ENCODE data around the gene PCSK6. TPM values are rescaled to one million over a fixed set of nuclear protein-coding genes. Genes with fewer than 3 reads are reported as not detected.

The PCSK6 gene
- total RNA-seq, 2 experiments from 2014 or later = 1.1 to 1.3 TPM

DNA sequence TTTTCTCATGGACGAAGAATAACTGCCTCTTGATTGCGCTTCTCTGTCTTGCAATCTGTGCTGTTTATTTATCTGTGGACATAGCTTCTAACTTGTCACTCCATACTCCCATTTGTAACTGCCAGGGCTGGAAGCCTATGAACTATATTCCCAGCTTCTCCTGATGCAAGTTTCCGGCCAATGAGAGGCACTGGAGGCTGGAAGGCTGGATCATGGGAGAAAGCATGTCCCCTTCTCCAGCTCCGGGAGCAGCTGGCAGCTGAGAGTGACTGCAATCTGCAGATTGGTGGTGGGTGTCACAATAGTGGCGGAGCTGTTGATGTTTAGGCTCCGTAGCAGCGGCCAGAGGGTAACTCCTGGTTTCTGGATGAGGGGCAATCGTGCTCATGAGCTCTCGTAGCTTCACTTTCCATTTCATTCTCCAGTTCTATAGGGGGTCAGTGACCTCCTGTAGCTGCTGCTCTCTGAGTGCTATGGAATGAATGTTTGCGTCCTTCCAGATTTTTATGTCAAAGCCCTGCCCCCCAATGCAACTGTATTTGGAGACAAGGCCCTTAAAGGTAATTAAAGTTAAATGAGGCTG lies 35.7 kb upstream of the PCSK6 start:
- CTCF ChIA-PET = no interaction called here
- POLR2A ChIA-PET = no interaction called here

DNA sequence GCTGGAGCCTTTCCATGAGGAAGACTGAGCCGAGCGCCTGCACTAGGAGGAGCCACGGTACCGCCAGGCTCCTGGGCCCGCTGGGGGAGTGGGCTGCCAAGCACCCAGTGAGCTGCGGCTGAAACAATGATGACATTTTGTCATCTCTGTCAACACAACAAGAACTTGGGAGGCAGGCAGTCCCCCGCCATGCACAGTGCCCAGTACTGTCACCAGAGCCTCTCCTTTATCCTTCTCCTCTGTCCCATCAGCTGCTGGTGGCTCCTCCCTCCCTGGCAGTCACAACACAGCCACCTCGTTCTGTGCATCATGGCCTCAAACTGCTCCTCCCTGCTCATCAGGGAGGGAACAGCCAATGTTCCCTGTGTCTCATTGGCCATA lies 34.0 kb upstream of the PCSK6 start:
- CTCF ChIA-PET = interaction anchor here (0.6 kb wide), 1 partner anchor 38 kb away, joined by 4 read pairs; no protein-coding TSS in a partner anchor
- POLR2A ChIA-PET = no interaction called here

DNA sequence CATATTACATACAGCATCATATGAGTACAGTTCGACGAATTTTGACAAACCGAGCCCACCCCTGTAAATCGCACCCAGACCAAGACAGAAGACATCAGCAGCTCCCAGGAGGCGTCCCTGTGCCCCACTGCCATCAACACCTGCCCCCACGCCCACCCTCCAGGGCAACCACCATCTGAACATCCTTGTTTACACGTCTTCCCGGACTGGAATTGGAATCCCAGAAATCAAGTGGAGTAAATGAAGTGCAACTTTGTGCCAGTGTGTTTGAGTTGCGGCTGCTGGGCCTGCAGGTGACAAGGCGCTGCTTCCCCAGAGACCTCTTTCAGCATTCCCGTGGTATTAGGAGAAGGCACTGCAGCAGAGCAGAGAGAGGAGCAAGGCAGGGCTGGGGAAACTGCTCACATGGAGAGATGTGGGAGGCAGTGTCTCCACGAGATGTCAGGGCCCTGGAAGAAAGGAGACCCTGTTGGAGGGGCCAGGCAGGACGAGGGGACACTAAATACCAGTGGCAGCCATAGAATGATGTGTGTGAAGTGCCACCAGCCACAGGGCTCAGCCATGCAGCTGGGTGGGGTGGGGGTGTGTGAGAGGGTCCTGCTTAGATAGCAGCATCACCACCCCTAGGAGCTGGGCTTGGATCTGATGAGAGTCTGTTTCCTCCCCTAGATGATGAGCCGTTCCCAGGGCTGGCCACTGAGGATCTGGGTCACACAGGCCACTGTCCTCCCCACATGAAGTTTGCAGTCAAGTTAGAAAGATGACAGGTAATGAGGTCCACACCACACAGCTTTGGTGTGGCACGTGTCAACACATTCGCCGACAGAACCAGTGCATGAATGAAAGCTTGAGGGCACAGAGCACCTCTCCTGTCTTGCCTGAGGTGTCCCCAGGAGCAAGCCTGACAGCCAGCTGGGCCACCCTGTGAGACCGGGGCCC lies 33.4 kb upstream of the PCSK6 start:
- ChIA-PET POLR2A (no interaction called here), CTCF (interaction anchor here (0.6 kb wide), 1 partner anchor 37 kb away, joined by 4 read pairs; no protein-coding TSS in a partner anchor)

DNA sequence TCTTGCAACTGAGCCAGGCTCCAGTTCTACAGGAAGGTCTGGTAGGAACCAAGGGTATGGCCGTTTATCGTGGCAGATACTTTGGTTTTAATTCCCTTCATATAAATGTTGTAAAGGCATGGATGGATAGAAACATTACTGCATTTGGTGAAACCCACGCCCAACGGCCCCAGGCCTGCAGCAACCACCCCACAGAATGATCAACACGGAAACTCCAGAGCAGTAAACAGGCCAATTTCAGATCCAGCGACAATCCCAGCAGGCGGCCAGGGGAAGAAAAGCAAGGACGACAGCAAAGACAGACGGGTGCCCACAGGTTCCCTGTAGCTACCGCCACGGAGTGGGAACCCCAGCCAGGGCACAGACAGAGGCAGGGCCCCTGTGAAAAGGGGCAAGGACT lies 32.6 kb upstream of the PCSK6 start:
- CTCF ChIA-PET = no interaction called here

DNA sequence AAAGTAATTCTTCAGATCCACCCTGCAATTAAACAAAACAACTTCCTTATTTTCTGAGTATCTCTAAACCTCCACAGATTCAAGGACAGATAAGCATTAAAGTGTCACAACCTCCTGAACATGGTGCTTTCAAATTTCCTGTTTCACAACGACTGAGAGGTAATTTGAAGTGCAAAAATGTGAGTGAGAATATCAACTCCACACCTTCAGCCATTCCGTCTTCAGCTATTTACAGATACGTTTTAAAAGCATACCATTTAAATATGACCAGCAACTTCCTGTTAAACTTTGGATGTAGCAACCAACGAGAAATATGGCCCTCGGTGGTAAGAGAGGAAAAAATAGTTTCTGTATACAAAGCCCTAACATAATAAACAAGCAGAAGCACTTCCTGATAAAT lies 32.1 kb upstream of the PCSK6 start:
- ChIA-PET POLR2A (no interaction called here), CTCF (no interaction called here)

More for the DNA sequence above, 32.6 kb upstream of the PCSK6 start:
- POLR2A ChIA-PET = no interaction called here

DNA sequence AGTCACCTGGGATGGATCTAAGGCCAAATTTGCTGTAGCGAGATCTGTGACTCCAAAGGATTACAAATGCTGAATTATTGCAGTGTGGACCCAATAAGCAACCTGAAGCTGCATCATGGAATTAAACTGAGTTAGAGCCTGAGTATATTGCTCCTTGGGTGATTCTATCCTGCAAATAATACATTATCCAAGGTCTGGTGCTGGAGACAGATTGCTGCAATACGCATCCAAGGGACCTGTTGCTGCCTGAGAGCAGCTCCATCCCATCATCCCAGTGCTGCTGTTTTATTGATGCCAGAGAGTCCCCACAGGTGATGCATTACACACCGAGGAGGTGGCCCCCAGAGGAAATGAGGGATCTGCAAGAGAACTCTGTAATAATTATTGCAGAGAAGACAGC lies 31.6 kb upstream of the PCSK6 start:
- ChIA-PET CTCF (no interaction called here), POLR2A (no interaction called here)

DNA sequence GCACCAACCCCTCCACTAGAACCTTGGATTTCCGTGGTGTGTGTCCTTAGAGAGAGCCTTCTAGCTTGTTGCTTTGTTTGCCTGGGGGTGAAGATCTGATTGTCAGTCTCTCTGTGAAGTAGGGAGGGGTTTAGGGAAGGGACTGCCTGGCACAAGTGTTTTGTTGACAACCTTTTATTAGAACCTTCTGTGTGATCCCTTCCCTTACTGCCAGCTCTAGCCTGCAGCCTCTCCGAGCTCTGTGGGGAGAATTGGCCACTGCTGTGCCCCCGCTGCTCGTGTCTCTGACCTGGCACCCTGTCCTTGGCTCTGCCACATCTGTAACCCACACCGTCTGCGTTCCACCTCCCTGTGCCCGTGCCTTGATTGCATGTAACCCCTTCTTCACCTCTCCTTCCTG lies 30.9 kb upstream of the PCSK6 start:
- CTCF ChIA-PET = no interaction called here
- POLR2A ChIA-PET = no interaction called here

DNA sequence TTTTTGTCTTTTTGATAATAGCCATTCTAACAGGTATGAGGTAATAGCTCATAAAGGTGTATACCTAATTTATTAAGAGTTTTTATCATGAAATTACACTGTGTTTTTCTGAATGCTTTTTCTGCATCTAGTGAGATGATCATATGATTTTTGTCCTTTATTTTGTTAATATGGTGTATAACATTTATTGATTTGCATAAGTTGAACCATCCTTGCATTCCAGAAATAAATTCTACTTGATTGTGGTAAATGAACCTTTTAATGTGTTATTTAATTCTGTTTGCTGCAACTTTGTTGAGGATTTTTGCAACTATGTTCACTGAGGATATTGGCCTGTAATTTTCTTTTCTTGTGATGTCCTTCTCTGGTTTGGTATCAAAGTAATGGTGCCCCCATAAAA lies 28.0 kb upstream of the PCSK6 start:
- ChIA-PET POLR2A (no interaction called here), CTCF (no interaction called here)

DNA sequence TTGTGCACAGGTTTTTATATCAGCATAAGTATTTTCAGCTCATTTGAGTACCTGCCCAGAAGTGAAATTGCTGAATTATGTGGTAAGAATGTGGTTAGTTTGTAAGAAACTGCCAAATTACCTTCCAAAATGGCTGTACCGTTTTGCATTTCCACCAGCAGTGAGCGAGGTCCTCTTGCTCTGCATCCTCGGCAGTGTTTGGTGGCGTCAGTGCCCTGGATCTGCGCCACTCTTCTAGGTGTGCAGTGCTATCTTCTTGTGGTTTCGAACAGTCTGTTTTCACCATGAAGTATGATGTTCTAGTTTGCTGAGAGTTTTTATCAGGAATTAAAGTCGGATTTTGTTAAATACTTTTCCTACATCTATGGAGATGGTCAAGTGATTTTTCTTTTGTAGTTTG lies 24.8 kb upstream of the PCSK6 start:
- POLR2A ChIA-PET = no interaction called here

DNA sequence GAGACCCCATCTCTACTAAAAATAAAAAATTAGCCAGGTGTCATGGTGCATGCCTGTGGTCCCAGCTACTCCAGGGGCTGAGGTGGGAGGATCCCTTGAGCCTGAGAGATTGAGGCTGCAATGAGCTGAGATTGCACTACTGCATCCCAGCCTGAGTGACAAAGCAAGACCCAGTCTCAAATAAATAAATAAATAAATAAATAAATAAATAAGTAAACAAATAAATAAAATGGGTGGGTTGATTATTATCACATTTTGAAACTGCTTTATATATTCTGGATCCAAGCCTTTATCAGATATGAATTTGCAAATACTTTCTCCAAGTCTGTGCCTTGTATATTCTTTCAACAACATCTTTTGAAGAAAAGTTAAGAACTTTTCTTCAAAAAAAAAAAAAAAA lies 22.2 kb upstream of the PCSK6 start:
- ChIA-PET POLR2A (no interaction called here), CTCF (interaction anchor here (0.6 kb wide), 1 partner anchor 112 kb away, joined by 3 read pairs; no protein-coding TSS in a partner anchor)

More for the DNA sequence above, 24.8 kb upstream of the PCSK6 start:
- CTCF ChIA-PET = no interaction called here

DNA sequence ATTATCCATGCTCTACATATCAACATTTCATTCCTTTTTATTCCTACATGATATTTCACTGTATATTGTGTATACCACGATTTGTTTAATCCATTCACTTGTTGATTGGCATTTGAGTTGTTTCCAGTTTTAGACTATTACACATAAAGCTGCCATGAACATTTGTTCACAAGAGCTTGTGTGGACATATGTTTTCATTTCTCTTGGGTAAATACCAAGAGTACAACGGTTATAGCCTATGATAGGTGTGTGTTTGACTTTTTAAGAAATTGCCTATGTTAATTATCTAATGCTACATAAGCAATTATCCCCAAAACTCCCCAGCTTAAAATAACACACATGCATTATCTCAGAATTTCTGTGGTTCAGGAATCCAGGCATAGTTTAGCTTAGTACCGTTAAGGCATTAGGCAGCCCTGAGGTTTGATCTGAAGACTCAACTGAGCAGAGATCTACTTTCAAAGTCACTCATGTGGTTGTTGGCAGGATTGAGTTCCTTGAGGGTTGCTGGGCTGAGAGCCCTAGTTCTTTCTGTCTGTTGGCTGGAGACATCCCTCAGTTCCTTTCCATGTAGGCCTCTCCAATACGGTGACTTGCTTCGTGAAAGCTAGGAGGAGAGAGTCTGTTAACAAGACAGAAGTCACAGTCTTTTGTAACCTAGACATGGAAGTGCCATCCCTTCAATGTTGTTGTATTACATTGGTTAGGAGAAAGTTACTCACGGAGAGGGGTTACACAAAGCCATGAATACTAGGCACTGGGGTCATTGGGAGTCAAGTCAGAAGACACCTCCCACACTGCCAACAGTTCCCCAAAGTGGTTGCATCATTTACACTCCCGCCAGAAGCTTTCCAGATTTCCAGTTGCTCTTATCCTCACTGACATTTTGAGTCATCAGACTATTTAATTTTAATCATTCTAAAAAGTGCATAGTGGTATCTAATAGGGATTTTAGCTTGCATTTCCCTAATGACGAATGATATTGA lies 21.0 kb upstream of the PCSK6 start:
- CTCF ChIA-PET = interaction anchor here (1.0 kb wide), 1 partner anchor 9 kb away, joined by 3 read pairs; no protein-coding TSS in a partner anchor
- POLR2A ChIA-PET = no interaction called here

DNA sequence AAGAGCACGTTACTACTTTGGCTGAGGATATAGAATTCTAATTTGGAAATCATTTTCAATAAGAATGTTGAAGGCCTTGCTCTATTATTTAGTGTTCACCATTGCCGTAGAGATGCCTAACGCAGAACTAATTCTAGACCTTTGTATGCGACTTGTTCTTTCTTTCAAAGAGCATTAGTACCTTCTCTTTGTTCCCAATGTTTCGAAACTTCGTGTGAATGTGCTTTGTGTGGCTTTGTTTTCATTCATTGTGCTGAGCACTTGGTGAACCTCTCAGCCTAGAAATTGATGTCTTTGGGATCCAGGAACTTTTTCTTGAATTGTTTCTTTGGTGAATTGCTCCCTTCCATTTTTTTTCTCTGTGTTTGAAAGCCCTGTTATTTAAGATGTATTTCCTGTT lies 19.8 kb upstream of the PCSK6 start:
- ChIA-PET CTCF (no interaction called here), POLR2A (no interaction called here)

DNA sequence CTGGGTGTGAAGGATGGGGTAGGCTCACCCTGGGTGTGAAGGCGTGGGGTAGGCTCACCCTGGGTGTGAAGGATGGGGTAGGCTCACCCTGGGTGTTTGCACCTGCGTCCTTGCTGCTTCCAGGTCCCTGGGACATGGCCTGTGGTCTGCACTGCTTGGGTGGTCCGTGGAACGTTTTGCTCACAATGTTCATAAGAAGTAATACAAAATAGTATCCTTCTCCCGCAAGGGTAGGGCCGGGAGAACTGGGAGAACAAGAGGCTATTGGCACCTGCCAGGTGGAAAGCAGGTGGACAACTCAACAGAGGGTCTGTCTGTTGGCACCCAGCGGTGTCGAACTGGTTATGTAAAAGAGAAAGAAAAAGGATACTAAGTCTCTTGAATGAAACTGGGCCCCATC lies 17.0 kb upstream of the PCSK6 start:
- ChIA-PET POLR2A (no interaction called here), CTCF (no interaction called here)

DNA sequence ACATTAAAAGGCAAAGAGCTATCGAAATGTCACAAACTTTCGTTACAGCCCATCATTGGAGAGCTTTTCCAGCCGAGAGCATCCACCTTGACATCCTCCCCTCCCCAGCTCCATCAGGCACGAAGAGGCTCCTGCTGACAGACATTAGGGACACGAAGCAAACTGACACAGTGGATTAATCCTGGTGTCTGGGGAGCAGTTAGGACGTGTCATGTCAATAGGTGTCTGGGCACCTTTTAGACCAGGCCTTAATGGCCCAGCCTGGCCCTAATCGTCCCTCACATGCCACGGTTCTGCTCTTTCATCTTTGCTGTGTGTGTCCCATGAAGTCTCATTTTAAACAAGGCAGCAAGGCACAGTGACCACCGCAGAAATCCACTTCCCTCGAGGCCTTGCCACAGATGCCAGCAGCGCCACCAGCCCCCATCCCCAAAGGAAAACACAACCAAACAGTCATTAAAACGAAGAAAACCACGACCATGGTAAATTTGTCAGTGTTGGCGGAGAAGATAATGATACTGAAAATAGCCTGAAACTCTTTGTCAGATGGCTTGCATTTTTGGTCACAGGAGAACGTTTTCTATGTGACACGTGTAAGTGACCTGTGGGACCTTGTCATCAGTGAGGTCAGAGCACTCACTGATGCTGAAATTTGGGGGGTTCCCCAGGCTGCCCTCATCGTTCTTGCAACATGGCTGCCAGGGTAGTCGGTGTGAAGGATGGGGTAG lies 16.3 kb upstream of the PCSK6 start:
- POLR2A ChIA-PET = no interaction called here
- CTCF ChIA-PET = no interaction called here

DNA sequence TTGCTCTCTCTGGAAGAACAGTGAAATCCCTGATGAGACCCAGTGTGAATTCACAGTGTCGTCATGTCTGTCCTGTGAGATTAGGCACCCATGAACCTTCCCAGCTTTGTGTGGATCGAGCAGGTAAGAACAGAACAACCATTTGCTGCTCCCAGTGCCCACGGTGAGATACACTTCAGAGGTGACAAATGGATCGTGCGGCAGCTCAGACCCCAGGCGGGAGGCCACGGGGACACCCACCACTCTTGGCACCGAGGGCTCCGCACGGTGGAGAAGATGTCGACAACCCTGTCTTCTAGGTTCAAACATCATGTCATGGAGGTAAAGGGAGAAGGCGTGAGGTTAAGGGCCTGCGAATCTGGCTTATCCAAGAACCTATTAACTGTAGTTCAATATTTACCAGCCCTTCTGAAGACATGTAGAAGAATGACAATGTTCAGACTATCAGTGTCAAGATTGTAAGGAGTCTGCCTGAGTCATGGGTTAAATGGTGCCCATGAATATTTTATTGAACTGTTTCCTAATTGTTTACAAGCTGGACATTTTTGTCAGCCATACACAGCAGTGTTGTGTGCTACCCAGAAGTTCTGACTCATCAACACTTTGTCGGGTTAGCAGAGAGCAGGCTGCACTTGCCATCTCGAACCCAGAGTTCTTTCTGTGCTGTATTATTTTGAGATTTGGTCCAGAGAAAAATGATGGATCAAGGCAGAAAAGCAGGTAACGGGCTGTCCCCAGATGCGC lies 15.5 kb upstream of the PCSK6 start:
- POLR2A ChIA-PET = interaction anchor here (0.6 kb wide), 1 partner anchor 131 kb away, joined by 3 read pairs; no protein-coding TSS in a partner anchor
- CTCF ChIA-PET = no interaction called here

DNA sequence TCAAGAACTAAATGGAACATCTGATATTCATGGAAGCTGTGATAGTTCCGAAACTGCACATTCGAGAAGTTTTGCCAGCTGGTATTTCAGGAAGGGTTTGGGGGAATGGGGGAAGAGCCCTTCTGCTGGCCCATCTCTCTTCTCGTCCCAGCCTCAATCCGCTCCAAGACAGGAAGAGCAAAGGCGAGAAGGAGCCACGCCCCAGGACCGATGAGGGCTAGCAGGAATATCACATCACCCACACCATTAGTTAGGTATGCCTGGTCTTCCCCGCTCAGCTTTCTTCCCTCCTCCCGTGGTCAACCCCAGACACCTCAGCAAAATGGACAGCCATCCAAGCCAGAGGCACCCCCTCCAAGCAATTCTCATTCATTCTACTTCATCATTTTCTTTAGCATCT lies 14.9 kb upstream of the PCSK6 start:
- POLR2A ChIA-PET = interaction anchor here (0.6 kb wide), 1 partner anchor 132 kb away, joined by 3 read pairs; no protein-coding TSS in a partner anchor
- CTCF ChIA-PET = interaction anchor here (0.6 kb wide), 1 partner anchor 134 kb away, joined by 3 read pairs; no protein-coding TSS in a partner anchor

DNA sequence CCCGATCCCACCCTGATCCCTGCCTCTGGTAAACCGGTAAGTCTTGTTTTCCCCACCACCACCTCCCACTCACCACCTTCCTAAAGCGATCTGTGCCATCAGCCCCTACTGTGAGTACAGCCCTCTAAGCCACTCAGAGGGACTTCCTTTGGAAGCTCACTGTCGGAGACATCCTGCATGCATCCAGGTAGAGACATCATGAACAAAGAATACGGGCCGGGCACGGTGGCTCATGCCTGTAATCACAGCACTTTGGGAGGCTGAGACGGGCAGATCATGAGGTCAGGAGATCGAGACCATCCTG lies 13.7 kb upstream of the PCSK6 start:
- CTCF ChIA-PET = no interaction called here
- POLR2A ChIA-PET = no interaction called here

DNA sequence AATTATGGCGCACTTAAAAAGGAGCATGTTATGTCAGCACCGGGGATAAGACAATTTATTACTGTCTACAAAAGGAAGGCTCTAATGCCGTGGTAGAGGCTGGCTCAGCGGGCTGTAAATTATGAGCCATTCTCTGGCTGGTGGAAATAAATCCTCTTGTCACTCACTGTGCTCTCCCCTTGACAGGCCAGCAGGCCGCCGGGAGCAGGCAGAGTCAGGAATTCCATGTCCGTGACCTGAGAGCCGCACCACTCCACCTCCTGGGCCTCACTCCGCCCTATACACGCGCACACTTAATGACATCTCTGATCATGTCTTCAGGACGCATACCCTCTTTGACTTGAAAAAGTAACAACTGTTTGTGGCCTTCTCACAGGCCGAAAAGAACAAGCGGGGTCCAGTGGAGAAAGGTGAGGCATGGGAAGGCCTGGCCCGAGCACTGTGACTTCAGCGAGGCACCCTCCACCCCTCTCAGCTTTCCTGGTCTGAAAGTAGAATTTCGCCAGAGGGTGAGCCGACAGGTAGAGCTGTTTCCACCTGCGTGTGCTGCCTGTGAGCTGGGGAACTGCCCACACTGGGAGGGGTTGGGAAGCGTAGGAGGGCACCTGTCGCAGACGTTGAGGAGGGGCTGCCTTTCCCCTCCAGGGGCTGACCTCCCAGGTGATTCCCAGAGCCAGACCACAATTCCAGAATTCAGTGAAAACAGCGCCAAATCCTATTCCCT lies 13.2 kb upstream of the PCSK6 start:
- POLR2A ChIA-PET = no interaction called here
- CTCF ChIA-PET = no interaction called here

Data from activated CD8-positive, alpha-beta memory T cell treated with anti-CD3 and anti-CD28 coated beads for 36 hours (primary cell).